HG02571 (cell line): Measurements from ENCODE around the gene SETSIP.
"Not testable (repeated sequence)": the region's sequence is repeated elsewhere in the genome, so short reads cannot be mapped to it uniquely, and the experiment has no call there.

Experiments used
- ATAC-seq: cut with Tn5 transposase; IDR thresholded peaks from one replicate; pipeline ENCODE4 v1.9.1; 2021; ENCODE audit warnings: mild to moderate bottlenecking, moderate library complexity; ENCODE audit not compliant: unreplicated experiment

Gene SETSIP

DNA sequence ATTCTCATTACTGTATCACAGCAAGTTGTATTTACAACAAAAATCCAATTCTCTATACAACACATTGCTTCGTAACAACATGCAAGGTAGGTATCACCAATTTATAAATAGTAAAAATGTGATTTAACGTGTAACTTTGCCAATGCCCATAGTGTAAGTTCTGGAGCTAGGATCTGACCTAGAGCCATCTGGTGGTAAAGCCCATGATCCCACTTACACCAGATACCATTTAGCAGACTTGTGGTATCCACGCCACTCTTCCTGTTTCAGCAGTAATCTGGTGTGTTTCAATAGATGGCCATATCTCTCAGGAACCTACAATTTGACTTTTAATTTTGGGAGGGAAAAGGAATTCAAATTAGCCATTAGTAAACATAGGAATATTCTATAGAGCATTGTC is 10.2 kb downstream of the SETSIP start:
- ATAC-seq, result no peak

DNA sequence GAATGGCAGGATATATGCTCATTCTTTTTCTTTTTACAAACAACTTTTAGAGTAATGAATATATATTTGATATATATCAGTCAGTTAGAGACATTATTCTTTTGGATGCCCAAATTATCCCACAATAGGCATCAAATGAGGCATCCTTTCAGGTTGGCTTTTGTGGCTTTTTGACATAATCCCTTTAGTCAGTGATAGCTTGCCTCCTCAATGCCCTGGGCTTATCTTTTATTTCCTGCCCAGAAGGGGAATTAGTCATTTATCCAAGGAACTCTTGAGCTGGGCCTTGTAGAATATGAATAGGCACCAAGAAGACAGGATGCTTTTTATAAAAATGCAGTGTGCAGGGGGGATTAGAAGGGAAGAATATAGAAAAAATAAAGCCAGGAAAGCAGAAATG is 23.3 kb downstream of the SETSIP start:
- no peak for ATAC-seq

DNA sequence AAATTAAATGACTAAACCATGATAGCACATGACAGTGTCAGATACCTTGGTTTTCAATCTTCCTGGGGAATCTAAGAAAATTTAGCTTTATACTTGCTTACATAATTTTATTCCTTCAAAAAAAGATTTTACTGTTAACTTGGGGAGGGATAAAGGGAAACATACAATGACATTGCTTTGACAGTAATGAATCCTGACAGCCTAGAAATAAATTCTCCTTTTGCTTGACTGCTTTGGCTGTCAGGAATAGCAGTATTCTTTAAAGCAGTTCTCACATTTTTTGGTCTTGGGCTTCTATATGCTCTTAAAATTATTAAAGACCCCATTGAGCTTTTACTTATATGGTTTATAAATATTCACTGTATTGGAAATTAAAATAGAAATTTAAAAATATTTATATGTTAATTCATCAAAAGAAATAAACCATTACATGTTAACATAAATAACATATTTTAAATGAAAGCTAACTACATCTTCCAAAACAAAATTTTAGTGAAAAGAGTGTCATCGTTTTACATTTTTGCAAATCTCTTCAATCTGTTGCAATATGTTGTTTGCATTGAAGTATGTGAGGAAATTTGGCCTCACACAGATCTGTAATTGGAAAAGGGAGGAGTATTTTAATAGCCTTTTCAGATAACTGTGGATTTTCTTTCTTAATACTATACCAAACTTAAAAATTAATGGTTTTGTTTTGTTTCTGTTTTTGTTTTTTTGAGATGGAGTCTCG is 29.3 kb downstream of the SETSIP start:
- no peak for ATAC-seq

DNA sequence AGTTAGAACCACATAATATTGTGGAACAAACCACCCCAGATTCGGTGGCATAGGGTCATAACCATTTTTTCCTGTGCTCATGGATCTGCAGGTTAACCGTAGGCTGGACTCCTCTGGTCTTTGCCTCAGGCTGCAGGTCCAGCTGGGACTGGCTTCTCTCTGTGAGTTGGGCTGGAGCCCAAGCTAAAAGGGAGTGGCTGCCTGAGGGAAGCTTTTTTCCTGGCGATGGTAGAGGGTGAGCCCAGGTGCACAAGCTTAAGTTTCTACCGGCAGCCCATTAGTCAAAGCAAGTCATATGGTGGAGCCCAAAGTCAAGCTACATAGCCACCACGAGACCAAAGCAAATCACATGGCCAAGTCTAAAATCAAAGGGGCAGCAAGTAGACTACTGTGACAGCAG is 31.6 kb downstream of the SETSIP start:
- no peak for ATAC-seq

DNA sequence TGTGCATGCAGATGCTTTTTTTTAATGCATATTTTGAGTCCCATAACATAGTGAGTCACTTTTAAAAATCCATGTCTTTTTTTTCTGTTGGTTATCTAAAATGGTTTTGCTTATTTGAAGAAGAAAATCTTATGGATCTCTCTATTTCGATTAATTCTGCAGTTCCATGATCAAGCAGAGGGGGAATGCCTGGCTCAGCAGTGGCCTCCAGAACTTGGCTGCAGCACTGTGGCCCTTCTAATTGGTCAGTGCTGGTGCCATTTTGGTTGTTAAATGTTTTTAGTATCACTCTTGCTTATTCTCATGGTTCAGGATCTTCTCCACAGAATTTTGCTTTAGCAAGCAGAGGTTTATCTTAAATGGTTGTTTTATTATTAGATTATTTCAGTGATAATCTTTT is 34.2 kb downstream of the SETSIP start:
- no peak for ATAC-seq

DNA sequence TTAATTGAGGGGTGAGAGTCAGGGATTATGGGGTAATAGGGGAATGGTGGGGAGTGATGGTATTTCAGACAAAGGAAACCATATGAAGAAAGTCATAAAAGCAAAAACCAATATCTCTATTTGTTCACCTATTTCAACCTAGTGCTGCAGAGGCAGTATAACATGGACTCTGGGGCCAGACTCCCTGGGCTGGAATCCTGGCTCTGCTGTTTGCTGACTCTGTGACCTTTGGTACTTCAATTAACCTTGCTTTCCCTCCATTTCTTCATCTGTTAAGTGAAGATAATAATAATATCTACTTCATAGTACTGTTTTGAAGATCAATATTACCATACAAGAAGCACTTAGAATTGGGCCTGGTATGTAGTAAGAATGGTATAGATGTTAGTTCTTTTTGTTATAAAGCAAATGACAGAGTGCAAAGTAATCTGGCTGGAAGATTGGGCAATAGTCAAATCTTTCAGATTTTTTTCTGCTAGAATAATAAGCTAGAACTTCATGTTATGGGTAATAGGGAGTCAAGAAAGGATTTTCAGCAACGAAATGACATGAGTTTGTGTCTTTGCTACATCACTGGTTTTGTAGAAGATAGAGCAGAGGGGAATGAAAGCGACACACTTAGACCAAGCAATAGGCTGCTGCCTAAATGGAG is 36.4 kb downstream of the SETSIP start:
- ATAC-seq, result no peak

DNA sequence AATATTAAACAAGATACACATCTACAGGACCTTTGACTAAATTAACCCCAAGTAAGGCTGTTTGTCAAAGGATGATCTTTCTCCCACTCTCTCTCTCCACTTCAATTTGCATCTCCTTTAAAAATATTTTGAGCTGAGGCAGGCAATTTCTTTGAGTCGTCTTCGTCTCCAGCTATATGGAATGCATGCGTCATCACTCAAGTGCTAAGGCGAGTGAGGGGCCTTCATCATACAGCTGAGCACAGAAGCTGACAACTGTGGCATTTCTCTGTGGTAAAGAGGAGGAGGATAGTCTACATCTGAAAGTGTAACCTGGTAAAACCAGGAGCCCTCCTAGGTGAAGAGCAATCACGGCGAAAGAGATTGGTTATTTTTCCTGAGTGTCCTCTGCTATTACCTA is 37.8 kb downstream of the SETSIP start:
- ATAC-seq, result no peak

DNA sequence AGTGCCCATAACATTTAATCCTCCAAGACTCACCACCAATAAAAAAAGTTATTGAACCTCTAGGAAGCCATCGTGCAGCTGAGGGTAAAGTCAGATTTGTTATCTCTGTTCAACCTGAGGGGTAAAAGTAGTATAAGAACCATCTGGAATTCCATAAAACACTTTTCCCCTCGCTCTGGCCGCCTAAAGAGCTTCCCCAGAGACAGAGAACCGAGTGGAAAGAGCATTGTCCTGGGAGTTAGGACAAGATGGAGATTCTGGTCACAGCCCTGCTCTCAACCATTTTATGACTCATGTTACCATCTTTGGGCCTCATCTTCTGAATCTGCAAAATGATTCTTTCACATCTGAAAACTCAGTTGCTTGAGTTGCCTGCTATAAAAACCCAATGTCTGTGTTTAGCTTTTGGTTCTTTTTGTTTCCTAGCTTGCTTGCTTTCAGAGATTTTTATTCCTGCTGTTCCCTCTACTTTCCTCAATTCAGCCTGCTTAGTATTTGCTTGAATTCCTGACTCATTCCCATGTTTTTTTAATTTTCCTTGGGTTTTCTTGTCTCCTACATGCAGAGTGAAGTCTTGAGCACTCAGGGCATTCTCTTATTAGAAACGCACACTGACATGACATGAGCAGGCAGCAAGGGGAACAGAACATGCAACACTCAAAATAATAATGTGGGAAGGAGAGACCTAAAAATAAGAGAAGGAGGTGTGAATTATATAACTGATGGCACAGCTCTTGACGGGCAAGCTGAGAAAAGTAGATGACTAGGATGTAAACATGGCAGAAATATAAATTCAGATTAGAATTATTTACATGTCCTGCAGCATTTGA is 43.7 kb downstream of the SETSIP start:
- ATAC-seq, result no peak

DNA sequence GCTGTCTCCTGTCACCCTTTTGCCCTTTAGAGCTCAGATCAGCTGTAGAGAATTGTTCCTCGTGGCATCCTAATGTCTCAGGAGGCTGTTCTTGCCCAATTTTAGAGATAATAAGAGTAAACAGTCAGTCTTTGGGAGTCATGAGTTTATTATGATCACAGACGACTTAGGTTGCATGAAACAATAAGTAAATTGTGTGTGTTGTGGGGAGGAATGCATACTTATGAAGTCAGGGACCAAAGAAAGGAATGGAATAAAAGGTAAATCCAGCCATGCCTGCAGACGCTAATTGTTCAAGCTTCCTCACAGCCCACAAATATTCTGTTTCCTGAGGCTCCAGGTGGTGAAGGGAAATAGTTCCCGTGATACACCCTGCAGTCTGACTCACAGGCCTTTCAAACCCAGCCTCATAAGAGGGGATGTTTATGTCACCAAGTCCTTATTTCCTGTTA is 44.5 kb downstream of the SETSIP start:
- no peak for ATAC-seq

DNA sequence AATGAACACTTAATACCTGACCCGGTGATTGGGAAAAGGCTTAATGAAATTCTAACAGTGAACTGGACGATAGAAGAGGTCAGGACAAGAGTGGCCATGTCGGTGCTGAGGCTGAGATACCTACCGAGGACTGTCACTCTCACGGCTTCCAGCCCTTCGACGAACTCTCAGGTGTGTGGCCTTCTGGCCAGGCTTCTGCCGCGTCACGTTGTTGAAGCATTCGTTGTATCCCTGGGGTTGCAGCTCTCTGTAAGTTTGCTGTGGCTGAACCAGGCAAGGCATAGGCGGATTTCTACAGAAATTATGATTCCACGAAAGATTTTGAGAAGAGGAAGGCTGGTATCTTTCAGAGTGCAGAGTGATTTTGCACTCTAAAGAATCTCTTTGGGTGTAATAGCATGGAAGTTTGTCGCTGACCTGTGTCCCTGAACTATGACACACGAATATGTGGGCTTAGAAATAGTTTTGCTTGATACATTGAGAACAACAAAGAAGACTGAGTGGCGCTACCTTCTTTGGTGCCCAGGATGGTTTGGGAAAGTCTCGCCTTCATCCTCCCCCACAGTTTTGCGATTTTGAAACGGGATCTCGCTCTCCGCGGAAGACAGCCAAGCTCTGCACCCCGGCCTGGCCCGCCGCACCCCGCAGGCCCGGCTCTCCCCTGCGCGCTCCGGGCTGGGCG is 45.8 kb downstream of the SETSIP start:
- ATAC-seq, result no peak

DNA sequence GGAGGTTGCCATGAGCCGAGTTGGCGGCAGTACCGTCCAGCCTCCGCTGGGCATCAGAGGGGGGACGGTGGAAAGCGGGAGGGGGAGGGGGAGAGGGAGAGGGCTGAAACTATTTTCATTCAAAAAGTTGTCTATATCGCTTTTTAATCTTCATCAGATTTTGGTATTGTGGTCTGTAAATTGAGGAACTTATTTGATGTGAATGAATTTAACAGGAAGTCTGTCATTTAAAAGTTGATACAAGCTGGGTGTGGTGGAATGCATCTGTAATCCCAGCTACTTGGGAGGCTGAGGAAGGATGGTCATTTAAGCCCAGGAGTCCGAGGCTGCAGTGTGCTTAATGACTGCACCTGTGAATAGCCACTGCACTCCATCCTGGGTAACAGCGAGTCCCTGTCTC is 48.4 kb downstream of the SETSIP start:
- ATAC-seq, result no peak

DNA sequence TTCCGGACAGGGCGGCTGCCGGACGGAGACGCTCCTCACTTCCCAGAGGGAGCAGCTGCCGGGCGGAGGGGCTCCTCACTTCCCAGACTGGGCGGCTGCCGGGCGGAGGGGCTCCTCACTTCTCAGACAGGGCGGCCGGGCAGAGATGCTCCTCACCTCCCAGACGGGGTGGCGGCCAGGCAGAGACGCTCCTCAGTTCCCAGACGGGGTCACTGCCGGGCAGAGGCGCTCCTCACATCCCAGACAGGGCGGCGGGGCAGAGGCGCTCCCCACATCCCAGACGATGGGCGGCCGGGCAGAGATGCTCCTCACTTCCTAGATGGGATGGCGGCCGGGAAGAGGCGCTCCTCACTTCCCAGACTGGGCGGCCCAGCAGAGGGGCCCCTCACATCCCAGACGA is 49.2 kb downstream of the SETSIP start:
- not testable (repeated sequence) for ATAC-seq
